ENCODE measurements around the gene ATG10.
"Not testable (repeated sequence)": the region's sequence is repeated elsewhere in the genome, so short reads cannot be mapped to it uniquely, and the experiment has no call there.

ATG10 gene

GRCh38 chr5:82058710-82059109 is 86.9 kb downstream of the ATG10 start:
- DNase-seq: no peak

- DNase-seq: no peak
Observed at GRCh38 chr5:82066791-82067190, 95.0 kb downstream of the ATG10 start.

DNA sequence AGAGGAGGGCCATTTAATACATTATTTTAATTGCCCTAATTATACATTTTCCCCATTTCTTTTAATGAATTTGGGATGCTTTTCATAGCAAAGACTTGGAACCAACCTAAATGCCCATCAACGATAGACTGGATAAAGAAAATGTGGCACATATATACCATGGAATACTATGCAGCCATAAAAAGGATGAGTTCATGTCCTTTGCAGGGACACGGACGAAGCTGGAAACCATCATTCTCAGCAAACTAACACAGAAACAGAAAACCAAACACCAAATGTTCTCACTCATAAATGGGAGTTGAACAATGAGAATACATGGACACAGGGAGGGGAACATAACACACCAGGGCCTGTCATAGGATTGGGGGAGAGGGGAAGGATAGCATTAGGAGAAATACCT is 96.2 kb downstream of the ATG10 start:
- not testable (repeated sequence) for DNase-seq

DNA sequence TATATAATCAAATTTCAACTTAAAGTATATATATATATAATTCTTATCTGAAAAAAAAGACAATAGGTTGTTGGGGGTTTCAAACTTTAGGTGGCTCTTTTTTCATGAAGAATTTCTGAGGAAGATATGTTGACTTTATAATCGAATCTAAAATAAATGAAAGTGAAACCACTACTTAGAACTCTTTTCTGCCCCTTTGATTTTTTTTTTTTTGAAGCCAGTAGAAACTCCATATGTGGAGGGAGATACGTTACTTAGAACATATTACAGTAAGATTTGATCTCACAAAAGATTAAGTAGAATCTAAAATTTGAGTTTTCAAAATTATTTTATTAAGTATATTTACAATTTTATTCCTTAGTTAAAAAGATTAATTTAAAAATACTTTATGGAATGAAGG is 96.9 kb downstream of the ATG10 start:
- no peak for DNase-seq

DNA sequence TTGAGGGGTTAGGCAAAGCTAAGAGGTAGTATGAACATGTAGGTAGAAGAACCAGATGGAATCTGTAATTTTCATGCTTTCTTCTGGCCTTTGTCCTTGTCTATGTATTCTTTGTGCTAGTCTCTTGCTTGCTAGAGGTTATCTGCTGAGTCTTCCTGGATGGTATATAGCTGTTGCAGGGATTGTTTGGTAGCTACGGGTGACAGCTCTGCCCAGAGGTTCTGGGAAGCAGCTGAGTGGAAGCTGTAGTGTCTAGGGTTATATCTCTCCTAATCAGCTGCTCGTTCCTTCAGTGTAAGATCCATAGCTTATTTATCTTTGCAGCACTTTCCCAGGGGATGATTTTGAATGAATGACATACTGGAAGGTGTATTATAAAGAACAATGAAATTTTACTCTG is 100.3 kb downstream of the ATG10 start:
- DNase-seq: no peak

GRCh38 chr5:82073179-82073578 is 101.4 kb downstream of the ATG10 start:
- DNase-seq: no peak

- no peak for DNase-seq
Observed at GRCh38 chr5:82074950-82075349, 103.1 kb downstream of the ATG10 start.

DNA sequence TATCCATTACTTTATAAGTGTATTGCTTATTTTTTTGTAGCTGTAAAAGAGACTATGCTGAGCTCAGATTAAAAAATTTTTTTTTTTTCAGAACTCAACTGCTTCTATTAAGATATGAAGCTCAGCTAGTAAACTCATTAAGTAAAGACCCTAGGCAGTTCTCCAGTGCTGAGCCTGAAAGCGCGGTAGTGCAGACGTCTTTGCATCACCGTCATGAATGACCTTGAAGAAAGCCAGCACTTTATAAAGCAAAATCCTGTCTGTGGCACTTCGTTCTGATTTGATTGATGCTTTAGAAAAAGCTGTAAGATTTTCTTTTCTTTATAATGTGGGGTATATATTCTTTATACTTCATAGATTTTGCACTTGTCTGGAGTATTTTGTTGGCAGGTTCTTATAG is 105.7 kb downstream of the ATG10 start:
- no peak for DNase-seq

DNA sequence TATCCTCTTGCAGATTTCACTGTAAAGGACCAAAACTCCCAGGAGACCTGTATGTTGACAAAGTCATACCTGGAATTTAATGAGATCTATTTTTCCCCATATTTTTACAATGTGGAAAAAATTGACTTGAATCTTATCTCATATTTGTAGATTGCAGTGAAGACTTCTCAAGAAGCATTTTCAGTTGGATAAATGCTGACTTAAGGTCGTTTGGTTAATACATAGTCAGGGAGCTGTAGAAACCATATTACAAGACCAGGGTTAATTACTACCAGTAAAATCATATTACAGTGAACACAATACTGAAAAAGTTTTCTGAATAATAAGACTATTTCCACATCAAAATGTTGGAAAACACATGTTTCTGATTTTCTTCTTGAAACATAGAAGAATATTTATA is 119.8 kb downstream of the ATG10 start:
- no peak for DNase-seq

DNA sequence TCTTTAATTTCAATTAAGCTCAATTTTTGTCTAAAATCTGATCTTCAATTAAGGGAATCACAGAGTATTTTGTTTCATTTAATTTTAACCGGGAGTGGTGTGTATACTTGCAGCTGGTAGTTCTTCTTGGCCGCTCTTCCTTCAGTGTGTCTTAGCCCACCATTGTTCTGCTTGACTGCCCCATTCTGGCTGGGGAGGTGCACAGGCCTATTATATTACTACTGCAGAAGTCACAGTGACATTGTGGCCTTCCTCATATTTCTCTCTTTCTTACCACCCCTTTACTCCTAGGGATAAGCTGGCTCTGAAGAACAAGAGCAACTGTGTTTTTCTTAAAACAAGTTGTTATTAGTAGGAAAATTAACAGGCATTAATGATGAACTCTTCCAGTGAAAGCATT is 123.7 kb downstream of the ATG10 start:
- no peak for DNase-seq

DNA sequence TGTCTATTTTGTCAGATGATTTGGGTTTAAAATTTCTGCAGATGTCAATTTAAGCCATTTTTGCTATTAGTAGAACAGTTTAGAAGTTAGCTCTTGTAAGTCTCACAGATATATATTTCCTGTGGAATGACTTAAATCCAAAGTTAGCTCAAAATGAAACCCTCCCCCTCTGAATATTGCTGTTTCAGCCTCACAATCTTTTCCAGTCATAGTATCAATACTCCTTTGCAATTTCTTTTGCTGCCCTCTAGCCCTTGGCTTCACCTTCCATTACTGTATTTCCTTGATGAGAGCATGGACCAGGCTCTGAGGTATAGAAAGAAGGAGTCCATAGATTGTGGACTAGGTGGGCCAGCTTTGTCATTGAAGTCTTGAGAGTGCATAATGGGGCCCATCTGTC is 124.4 kb downstream of the ATG10 start:
- no peak for DNase-seq

GRCh38 chr5:82100303-82101077 is 128.7 kb downstream of the ATG10 start:
- DNase-seq: no peak

DNA sequence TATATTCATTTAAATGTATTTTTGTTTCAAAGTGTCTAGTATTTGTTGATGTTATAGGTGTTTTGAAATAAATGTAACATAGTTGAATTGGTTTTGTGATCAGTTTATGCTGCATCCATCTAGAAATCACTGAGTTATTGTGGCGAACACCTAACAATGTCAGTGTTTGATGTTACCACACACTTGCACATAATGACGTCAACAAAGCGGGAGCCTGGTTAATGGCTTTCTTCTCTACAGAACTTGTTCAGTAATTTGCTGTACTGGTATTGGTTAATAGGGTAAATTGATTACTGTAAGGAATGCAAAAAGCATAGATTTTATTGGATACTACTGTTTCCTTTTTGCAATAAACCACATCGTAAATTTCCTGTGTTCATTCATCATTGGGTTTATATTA is 133.0 kb downstream of the ATG10 start:
- no peak for DNase-seq

- no peak for DNase-seq
Observed at GRCh38 chr5:82105457-82105856, 133.6 kb downstream of the ATG10 start.

- DNase-seq: no peak
Observed at GRCh38 chr5:82106207-82106606, 134.4 kb downstream of the ATG10 start.

DNA sequence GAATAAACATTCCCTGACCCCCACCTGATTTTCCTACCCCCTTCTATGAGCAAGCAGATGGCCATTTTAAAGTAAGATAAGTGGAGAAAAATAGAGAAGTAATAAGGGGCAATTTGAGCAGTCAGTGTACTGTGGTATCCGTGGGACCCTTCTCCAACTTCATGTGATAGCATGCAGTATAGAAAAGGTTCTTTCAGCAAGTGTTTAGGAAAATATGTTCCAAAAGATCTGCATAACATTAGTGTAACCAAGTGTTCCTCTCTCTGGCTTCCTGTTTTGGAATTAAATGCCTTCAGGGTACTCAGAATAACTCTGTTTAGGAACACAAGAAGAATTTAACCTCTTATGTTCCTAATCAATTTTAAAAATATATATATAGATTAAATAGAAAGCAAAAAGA is 134.9 kb downstream of the ATG10 start:
- DNase-seq: no peak

DNA sequence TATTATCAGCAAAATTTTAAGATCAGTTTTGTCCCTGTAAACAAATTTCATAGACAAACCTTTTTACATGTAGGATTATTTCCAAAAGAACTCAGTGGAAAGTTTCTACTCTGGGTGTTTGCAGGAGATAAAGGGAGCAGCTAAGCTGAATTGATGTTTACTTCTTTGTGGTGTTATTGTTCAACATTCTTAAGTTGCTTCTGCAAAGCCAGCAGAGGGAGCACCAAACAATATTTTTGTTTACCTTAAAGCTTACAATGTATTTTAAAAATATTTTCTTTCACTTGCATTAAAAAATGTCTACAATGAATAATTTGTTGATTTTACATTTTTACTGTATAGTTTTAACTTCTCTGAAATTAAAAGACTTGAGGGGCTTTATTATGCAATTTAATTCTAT is 135.4 kb downstream of the ATG10 start:
- no peak for DNase-seq

- no peak for DNase-seq
Observed at GRCh38 chr5:82109013-82109412, 137.2 kb downstream of the ATG10 start.

GRCh38 chr5:82109915-82110314 is 138.1 kb downstream of the ATG10 start:
- DNase-seq: not testable (repeated sequence)

- DNase-seq: no peak
Observed at GRCh38 chr5:82111191-82111590, 139.4 kb downstream of the ATG10 start.

DNA sequence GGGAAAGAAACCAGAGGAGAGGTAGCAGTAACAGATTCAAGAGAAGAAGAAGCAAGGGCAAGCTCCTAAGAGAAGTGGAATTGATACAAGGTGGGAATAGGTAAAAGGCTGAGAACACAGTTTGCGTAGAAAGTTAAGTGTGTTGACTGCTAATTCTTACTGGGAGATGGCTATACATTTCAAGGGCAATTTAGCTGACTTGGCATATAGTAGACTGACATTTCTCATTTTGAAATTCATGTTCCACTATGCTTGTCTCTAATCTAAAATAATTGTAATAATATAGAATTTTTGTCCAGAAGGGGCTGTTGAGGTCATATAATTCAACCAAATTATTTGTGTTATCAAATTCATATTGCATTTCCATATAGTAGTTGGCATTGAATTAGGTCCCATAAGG is 144.0 kb downstream of the ATG10 start:
- no peak for DNase-seq

DNA sequence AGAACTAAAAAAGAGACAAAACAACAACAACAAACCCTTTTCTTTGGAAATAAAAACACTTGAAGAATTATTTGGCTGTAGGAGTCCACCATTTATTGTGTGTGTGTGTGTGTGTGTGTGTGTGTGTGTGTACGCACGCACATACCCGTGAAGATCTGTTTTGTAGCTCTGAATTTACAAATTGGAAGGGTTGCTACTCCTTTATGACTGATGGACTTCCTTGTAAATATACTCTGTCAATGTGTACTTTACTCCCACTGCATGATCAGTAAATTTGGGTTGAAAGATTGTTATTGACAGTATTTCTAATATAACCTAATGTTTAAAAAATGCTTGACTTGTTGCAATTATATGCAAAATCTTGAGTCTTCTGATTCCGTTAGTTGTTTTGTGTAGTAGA is 148.1 kb downstream of the ATG10 start:
- no peak for DNase-seq

- no peak for DNase-seq
Observed at GRCh38 chr5:82129723-82130285, 158.0 kb downstream of the ATG10 start.

- DNase-seq: no peak
Observed at GRCh38 chr5:82130602-82131001, 158.8 kb downstream of the ATG10 start.

- DNase-seq: no peak
Observed at GRCh38 chr5:82137205-82137604, 165.4 kb downstream of the ATG10 start.

Data from CD4-positive, alpha-beta T cell treated with Interleukin-6 for 4 hours (primary cell).